ENCODE results near the gene CTNNAL1. TPM values are rescaled to one million over a fixed set of nuclear protein-coding genes. Genes with fewer than 3 reads are reported as not detected.
A peak's percentile ranks its signal among the peaks of the same experiment; 100 is the strongest.
"Not testable (repeated sequence)": the region's sequence is repeated elsewhere in the genome, so short reads cannot be mapped to it uniquely, and the experiment has no call there.

The CTNNAL1 gene
- total RNA-seq, 4 donors from 2014 or later, result 106 to 231 (median 156) TPM

DNA sequence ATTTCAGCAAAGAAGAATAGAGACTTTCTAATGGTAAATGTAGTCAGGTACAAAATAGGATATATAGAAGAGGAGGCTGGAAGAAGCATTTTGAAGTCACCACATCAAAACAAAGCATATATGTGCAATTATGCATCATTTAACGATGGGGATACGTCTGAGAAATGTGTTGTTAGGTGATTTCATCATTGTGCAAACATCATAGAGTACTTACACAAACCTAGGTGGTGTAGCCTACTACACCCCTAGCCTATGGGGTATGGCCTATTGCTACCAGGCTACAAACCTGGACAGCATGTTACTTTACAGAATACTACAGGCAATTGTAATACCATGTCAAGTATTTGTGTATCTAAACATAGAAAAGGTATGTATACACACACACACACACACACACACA, 107.8 kb downstream of the CTNNAL1 start:
- H3K9me3 ChIP-seq, result no peaks in the 10 kb centered on the region
- no peak overlapping the region for H3K4me3 ChIP-seq (replicated peaks in 1 of 3)
- no peaks in the 10 kb centered on the region for H3K27me3 ChIP-seq
- 94 to 95% methylated on average over 2 of the region's 2 CpGs for WGBS, 2 donors
- no peaks in the 10 kb centered on the region for H3K4me1 ChIP-seq
- no peak for DNase-seq
- TF ChIP-seq, protein P1, sequence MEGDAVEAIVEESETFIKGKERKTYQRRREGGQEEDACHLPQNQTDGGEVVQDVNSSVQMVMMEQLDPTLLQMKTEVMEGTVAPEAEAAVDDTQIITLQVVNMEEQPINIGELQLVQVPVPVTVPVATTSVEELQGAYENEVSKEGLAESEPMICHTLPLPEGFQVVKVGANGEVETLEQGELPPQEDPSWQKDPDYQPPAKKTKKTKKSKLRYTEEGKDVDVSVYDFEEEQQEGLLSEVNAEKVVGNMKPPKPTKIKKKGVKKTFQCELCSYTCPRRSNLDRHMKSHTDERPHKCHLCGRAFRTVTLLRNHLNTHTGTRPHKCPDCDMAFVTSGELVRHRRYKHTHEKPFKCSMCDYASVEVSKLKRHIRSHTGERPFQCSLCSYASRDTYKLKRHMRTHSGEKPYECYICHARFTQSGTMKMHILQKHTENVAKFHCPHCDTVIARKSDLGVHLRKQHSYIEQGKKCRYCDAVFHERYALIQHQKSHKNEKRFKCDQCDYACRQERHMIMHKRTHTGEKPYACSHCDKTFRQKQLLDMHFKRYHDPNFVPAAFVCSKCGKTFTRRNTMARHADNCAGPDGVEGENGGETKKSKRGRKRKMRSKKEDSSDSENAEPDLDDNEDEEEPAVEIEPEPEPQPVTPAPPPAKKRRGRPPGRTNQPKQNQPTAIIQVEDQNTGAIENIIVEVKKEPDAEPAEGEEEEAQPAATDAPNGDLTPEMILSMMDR (IDR thresholded peaks at IDR 0.05), result no peak
- no peak for TF ChIP-seq POLR2A (IDR thresholded peaks at IDR 0.05)
- peaks cover 40 to 48% of the 10 kb centered on the region in 2 donors for H3K36me3 ChIP-seq
- intact Hi-C loops (cut with DNase I), result no loop called here
- no peak overlapping the region for H3K27ac ChIP-seq

DNA sequence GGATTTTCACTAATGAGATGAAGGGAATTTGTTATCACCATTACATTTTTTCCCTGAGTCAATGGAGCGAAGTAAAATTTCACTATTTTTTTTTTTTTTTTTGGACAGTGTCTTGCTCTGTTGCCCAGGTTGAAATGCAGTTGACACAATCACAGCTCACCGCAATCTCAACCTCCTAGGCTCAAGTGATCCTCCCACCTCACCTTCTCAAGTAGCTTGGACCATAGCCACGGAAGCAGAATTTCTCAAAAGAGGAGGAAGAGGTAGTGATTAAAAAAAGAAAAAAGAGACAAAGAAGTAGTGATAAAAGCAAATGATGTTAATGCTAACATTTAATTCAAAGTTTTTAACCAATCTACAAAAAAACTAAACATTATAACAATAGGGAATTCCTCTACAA, 109.1 kb downstream of the CTNNAL1 start:
- H3K27ac ChIP-seq, result no peak overlapping the region
- 52 to 65% methylated on average over 3 of the region's 3 CpGs for WGBS, 2 donors
- no peaks in the 10 kb centered on the region for H3K4me1 ChIP-seq
- no peaks in the 10 kb centered on the region for H3K9me3 ChIP-seq
- DNase-seq, result peak; percentile 55 to 65
- no peak for TF ChIP-seq POLR2A (IDR thresholded peaks at IDR 0.05)
- TF ChIP-seq, protein P1 (IDR thresholded peaks at IDR 0.05), result no peak
- intact Hi-C loops (cut with DNase I), result no loop called here
- H3K4me3 ChIP-seq (replicated peaks in 1 of 3), result no peak overlapping the region
- H3K36me3 ChIP-seq, result peaks cover 39 to 44% of the 10 kb centered on the region in 2 donors
- no peaks in the 10 kb centered on the region for H3K27me3 ChIP-seq

DNA sequence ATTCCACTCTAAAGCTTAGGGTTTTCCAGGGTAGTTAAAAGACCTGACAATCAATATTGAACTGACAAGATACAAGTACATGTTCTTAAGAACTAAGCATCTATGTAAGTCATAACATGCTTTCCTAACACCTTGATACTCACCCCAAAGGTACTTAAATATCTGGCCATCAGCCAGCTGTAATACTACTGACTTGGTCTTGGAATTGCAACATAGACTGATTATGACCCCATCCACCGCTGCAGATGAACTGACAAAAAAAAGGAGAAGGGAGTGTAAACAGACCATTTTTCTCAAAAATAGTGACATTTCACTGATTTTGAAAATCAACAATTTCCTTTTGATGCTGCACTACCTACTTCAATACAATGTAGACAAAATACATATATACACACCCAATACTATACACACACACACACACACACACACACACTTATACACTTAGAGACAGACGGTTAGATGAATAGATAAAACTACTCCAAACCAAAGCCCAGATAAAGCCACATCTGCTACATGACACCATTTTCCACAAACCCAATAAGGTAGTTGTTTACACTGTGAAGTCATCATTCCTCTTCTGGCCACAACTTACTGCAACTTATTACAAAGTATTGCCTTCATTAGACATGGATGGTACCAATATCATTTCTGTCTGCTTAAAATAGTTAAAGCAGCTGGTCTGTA, 109.7 kb downstream of the CTNNAL1 start:
- DNase-seq, result no peak
- Histone ChIP-seq H3K4me1 (no peaks in the 10 kb centered on the region), H3K27ac (no peak overlapping the region), H3K4me3 (replicated peaks in 1 of 3) (no peak overlapping the region), H3K36me3 (peaks cover 40 to 48% of the 10 kb centered on the region in 2 donors), H3K9me3 (no peaks in the 10 kb centered on the region), H3K27me3 (no peaks in the 10 kb centered on the region)
- WGBS, 2 donors, result 94 to 97% methylated on average over 2 of the region's 2 CpGs
- intact Hi-C loops (cut with DNase I), result no loop called here
- TF ChIP-seq POLR2A (IDR thresholded peaks at IDR 0.05), result no peak
- TF ChIP-seq, protein P1 (IDR thresholded peaks at IDR 0.05), result no peak

DNA sequence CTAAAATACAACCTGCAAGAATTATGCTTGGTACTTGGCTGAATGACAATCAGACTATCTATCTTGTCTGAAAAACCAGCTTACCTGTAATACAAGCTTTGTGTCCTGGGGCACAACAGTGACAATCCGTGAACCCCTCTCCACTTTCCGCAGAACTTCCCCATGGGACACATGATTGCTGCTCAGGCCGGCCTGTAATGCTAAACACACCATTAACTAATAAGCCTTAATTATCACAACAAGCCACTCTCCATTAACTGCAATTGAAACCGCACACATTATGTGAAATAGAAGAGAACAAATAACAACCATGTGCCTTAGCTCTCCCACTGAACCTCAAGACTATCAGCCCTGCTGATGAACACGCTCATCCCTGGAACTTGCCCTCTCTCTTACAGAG, 113.1 kb downstream of the CTNNAL1 start:
- 89 to 90% methylated on average over 5 of the region's 5 CpGs for WGBS, 2 donors
- DNase-seq, result no peak
- H3K36me3 ChIP-seq, result peaks cover 42 to 49% of the 10 kb centered on the region in 2 donors
- H3K4me3 ChIP-seq (replicated peaks in 1 of 3), result no peak overlapping the region
- no peak for TF ChIP-seq POLR2A (IDR thresholded peaks at IDR 0.05)
- TF ChIP-seq, protein P1 (IDR thresholded peaks at IDR 0.05), result no peak
- no peak overlapping the region for H3K27ac ChIP-seq
- H3K27me3 ChIP-seq, result no peaks in the 10 kb centered on the region
- no peaks in the 10 kb centered on the region for H3K9me3 ChIP-seq
- no peaks in the 10 kb centered on the region for H3K4me1 ChIP-seq
- intact Hi-C loops (cut with DNase I), result no loop called here

DNA sequence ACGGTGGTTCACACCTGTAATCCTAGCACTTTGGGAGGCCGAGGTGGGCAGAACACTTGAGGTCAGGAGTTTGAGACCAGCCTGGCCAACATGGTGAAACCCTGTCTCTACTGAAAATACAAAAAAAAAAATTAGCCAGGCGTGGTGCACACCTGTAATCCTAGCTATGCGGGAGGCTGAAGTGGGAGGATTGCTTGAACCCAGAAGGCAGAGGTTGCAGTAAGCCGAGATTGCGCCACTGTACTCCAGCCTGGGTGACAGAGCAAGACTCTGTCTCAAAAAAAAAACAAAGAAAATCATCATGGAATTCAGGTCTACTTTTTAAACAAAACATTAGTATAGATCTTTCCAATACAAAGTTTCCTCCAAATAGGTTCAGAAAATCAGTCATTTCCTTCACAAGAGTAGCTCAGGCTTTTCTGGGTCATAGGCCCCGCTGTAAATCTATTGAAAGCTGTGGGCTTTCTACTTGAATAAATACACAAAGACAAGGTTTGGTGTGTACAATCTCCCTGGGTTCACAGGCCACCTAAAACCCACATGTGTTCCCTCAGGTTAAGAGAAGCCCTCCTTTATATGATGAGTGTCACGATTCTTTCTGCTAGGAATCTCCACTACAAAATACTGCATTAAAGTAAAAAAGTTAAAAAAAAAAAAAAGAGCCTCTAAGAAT, 114.1 kb downstream of the CTNNAL1 start:
- H3K4me3 ChIP-seq (replicated peaks in 1 of 3); H3K4me1 ChIP-seq; intact Hi-C loops (cut with DNase I); DNase-seq; H3K27ac ChIP-seq; H3K9me3 ChIP-seq; H3K27me3 ChIP-seq: not testable (repeated sequence)
- 96% methylated on average over 8 of the region's 8 CpGs for WGBS, 2 donors
- peaks cover 46 to 50% of the 10 kb centered on the region in 2 donors for H3K36me3 ChIP-seq

All from thyroid gland (tissue), 4 donors.